GM19397 (cell line): ENCODE results near the gene MEGF11.

ENCODE experiments used
- ATAC-seq: cut with Tn5 transposase; IDR thresholded peaks from one replicate; pipeline ENCODE4 v1.9.1; 2021; ENCODE audit warnings: mild to moderate bottlenecking, moderate library complexity; ENCODE audit not compliant: unreplicated experiment

The MEGF11 gene

DNA sequence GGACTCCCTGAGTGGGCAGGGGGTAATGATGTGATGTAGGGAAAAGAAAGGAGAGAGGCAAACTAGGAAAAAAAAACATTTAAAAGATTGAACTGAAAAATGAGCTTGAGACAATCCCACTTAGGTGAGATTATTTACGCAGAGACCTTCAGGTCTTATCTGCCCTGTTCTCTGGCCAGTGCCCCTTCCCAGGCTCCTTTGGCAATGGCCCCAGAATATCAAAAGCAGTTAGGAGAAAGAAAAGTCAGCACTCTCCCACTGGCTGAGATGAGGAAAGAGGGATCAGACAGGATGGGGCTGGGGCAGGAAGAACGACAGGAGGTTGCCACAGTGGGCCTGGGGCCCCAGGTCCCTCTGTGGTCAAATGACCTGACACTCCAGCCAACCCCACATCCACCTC lies 105.4 kb downstream of the MEGF11 start:
- no peak for ATAC-seq

DNA sequence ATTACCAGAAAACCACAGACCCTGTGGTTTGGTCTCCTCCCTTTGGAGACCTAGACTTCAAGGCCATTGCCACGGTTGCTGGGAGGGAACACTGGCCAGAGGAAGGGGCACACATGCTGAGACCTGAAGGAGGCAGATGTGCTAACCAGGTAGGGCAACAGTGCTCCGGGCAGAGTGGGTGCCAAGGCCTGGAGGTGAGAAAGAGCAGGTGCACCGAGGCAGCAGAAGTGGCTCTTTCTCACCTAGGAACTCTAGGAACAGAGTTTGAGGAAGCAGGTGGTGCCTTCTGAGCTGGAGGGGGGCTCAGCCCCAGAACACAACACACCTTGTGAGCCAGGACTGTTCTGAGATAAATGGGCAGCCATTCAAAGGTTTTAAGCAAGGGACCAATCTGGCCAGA lies 106.1 kb downstream of the MEGF11 start:
- no peak for ATAC-seq

DNA sequence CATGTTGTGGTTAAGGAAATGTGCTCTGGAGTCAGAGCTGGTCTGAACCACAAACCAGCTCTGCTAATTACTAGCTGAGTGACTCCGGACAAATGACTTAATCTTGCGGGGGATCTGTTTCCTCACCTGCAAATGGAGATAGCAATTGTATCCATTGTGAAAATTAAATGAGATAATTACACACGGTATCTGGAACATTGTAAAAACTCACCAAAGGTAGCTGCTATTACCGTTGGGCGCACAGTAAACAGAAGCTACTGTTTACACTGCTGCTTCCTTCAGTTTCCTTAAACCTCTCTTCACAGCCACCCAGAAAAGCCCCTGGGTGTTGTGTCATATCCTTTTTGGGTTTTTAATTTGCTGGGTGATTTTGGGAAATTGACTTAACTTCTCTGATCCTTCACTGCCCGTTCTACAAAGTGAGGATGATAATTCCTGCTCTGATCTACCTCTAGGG lies 107.8 kb downstream of the MEGF11 start:
- no peak for ATAC-seq

DNA sequence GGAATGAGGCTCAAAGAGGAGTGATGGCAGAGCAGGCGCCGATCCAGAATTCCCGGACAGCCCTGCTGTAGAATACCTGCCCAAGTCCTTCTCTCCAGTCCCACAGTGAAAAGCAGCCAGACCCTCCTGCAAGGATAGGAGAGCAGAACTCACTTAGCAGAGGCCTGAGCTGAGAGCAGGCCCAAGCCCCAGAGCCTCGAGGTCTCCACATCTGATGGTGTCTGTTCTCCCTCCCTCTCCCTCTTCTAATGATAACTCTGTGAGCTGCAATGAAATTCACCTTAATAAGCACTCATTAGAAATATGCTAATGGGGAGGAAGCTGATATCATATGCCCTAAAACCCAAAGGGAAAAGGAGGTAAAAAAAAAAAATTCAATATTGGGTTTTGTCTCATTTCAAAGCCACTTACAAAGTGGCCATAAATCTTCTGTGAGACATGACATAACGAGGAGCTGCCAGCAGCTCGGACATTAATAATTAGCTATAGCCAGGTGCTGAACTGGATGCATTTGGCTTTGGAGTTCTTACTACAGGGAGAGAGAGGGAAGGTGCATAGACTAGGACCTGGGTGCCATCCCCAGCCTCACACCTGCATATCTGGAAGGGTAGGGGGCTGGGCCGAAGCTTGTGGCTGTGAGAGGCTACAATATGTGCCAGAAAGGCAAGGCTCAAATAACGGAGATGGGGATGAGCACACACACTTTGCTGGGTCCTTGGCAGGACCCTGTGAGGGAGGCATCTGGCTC lies 108.4 kb downstream of the MEGF11 start:
- no peak for ATAC-seq

DNA sequence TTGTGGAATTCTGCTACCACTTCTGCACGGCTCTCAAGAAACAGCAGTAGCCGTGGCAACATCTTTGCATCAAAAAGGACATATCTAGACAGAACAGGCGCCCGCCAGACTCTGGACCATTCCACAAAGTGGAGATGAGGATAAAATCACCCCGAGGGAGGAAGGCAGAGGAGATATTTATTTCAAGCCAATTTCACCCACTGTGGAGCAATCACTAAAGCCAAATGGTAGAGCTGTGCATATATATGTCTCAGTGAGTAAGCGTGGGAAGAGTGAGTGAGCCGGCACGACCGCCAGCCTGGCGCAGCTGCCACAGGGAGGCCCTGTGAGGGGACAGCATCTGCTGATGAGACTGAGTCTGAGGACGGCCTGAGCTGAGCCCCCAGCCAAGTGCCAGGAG lies 111.3 kb downstream of the MEGF11 start:
- no peak for ATAC-seq

DNA sequence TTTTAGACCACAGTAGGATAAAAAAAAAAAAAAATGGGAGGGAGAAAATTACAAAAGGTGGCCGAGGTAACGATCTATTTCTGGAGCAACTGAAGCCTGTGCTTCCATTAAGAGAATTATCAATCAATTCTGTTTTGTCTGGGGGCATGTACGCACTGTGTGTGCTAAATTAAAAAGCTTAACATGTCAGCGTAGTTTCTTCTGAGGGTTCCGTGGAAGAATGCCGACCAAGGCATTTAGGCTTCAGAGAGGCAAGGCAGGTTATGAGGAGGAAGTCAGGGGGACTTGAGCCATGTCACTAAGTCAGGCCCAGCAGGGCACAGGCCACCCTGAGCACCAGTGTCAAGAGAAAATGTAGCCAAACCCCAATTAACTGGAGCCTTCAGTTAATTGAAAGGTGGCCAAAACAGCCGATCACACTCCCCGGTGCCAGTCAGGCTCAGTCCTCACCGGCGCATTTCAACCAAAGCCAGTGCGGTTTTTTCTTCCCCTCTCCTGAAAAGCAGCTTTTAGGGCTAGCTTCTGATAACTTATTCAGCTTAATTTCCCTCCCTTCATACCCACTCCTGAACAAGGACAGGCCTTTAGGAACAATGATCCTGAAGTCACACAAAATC lies 113.9 kb downstream of the MEGF11 start:
- ATAC-seq, result no peak

DNA sequence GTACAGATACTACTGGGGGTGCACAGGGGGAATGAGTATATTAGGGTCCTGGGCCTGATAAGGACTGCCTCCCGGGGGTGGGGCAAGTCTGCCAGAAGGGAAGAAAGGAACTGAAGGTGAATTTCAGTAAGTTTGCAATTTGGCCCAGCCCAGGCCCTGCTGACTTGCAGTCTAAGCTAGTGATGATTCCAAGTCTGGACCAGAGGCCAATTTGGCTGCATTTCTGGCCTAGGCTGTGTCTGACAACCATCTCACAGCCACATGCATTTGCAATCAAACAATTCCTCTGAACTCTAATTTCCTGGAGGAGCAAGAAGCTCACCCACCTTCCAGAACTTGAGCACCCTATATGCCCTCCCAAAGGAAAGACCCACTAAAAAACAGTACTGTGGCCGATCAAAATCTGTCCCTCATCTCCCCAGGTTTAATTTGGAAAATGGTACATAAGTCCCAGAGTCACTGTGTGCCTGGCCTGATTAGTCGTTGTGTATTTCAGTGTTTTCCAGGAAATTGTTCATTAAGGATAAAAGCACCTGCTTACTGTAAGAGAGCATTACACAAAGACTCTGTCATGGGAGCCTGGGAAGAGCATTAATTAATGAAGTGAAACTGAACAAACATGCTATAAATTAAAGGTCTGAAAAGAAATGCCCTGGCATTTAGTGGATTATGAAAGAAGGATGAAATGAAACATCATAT lies 114.5 kb downstream of the MEGF11 start:
- no peak for ATAC-seq

DNA sequence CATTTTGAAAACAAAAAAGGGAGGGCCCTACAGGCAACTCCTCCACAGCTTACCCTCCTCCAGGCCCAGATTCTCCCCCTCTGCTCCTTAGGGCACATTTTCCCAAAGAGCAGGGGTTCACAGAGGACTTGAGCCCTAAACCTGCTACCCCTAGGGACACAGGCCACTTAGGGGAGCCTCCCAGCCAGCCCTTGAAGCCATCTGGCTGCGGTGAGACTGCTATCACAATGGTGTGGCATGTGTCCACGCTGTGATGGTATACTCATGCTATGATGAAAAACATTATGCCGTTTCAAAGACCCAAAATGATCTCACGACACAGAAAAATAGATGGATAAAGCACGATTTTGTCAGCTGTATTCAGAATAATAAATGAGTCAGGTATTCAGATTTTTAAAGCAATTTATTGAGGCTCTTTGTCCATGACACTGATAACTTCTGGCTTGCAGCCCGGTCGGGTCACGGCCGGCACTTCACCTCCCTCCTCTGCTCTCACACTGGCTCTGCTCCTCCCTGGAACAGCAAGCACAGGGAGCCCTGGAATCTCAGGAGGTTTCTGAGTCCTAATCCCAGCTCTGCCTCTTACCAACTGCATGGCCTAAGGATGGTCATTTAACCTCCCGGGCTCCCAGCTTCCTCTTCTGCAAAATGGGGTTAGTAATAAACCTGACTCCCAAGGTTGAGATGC lies 115.3 kb downstream of the MEGF11 start:
- no peak for ATAC-seq

DNA sequence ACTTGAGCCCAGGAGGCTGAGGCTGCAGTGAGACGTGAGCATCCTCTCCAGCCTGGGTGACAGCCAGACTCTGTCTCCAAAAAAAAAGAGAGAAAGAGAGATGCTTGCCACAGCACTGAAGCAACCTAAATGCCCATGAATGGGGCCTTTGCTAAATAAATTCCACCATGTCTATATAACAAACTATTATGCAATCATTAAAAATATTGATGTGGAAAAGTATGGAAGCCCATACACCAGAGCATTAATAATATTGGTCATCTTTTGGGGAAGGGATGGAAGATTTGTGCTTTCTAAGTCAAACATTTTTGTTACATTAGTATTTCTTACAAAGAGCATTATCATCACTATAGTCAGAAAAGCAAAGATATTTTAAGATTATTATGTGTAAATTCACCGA lies 116.6 kb downstream of the MEGF11 start:
- no peak for ATAC-seq

DNA sequence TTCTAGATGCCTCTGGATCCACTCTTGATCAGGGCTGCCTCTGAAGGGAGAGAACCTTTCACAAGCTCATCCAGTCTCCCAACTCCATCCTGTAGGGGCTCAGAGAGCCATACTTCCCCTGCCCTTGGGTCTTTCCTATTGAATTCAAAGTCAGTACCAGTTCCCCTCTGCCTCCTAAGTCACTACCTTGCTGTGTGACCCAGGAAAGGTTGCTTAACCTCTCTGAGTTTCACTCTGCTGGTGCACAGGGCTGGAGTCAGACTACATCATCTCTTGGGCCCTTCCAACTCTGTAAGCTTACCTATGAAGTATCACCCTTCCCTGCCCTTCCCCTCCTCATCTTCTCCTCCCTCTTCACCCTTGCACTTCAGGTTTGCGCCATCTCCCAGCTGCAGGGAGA lies 117.9 kb downstream of the MEGF11 start:
- no peak for ATAC-seq

DNA sequence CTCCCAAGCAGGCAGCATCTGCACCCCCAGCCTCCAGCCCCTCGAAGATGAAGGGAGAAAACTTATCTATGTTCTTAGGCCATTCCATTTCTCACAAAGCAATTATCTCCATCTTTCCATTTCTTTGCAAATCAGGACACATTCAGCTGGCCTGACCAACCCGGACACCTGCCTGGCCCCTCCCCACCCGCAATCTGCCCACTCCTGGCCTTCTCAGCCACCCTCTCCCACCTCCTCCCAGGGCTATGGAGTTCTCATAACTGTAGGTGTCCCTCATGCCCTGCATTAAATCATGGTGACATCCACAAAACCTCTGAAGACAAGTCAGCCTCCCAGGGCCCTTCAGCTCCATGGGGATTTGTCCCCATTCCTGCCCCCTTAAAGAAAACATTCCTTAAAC lies 119.3 kb downstream of the MEGF11 start:
- ATAC-seq, result no peak

DNA sequence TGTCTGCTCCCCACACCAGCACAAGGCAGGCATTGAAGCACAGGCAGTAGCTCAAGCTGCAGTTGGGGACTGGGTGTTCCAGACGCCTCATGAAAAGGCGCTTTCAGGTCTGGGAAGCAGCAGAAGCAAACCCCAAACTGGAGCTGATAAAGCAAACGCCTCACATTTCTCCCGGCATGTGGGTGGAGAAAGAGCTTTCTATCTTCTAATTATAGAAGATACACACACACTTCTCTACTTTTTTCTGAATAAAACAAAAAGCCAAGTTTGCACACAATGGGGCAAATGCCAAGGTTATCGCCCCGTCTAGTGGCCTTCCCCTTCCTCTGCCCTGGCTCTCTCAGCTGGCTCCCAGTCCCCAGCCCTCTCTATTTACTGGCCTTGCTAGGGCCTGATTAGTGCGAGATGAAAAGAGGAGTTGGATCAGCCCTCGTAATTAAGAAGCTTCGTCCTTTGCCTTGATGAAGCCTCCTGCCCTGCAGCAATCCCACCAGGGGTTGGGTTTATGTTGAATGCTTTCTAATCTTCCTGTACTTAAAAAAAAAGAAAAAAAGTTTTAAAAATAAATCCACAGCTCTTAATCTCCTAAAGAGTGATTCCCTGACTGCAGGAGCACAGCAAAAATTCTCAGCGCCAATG lies 120.2 kb downstream of the MEGF11 start:
- ATAC-seq, result no peak

DNA sequence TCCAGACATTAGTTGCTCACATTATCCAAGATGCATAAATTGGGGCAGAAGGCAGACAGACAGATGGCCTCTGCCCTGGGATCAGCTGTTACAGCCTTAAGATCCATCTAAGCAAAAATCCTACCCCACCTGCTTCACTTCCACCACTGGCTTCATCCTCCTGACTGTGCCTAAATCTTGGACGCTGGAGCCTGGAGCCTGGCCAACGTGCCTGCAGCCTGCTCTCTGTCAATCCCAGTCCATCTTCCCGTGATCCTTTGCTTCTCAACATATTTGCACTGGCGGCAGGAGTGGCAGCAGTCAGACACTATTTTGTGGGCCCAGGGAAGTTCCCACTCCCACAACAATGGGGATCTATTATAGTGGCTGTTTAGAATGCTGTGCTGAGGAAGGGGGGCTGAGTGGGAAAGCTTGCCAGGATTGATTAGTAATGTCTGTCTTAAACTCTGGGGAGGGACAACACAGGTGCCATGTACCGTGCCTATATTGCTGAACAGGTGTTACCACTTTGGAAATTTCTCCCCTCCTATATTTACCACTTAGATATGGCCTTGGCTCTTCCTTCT lies 121.2 kb downstream of the MEGF11 start:
- ATAC-seq, result no peak

DNA sequence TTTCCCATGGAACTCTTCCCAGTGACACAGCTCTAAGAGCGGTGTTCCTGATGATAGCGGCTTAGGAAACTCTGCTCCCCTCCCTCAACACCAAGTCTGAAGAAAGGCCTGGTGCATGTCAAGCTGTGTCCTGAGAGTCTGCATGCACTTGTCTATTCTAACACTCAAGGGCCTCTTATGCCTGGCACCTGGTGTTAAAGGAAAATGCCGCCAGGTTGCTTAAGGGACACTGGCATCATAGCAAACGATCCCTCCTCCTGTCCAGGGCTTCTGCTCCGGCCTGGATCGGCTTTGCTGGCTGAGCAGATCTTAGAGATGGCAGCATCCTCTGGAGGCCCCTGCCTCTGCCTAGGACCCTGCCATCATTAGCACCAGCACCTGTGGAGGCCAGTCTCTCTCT lies 121.7 kb downstream of the MEGF11 start:
- ATAC-seq, result no peak

DNA sequence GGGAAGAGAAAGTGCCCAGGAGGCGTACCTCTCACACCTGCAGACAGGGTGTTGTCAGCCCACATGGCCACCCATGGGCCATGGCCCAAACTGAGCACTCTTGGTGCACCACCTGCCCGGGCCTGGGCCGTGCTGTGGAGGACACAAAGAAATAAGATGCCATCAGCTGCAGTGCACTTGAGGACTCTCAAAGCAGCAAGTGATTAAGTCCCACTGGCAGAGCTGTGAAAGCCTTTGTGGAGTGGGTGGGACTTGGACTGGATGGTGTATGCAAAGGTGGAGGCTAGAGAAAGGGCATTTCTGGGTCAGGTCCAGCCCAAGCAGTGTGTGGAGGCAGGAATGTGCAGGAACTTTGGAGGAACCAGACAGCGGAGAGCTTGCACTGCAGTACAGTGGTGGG lies 122.3 kb downstream of the MEGF11 start:
- ATAC-seq, result no peak

DNA sequence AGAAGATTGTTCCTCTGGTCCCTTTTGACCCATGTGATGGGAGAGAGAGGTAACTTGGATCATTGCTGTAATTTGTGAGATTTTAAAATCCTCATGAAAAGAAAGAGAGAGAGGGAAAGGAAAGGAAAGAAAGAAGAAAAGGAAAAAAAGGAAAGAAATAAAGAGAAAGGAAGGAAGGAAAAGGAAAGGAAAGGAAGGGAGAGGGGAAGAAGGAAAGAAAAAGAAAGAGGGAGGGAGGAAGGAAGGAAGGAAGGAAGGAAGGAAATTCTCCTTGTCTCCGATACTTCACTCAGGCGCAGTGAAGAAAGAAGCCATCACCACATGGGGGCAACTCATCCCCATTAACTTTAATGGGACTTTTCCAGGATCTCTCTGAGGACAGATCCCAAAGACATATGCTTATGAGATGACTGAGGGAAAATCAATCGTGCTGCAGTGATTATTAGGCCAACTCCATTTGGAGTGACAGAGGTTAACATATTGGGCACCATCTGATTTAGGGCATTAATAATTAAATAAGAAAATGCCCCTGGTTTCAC lies 123.0 kb downstream of the MEGF11 start:
- no peak for ATAC-seq

DNA sequence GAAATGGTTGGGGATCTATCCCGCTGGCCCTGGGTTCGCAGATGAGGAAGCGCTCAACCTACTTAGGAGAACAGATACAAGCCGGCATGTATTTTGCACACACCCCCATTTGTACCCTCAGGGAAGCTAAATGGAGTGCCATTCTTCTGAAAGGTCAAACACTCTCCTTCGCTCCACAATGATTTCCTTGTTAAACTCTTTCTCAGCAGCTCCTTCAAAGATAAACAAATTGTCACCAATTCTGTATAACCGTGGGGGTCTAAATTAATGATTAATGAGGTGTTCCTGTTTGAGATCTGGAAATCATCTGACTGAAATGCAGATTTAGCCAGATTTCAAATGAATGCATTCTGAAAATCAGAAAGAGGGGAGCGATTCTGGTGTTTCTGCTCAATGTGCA lies 124.0 kb downstream of the MEGF11 start:
- no peak for ATAC-seq

DNA sequence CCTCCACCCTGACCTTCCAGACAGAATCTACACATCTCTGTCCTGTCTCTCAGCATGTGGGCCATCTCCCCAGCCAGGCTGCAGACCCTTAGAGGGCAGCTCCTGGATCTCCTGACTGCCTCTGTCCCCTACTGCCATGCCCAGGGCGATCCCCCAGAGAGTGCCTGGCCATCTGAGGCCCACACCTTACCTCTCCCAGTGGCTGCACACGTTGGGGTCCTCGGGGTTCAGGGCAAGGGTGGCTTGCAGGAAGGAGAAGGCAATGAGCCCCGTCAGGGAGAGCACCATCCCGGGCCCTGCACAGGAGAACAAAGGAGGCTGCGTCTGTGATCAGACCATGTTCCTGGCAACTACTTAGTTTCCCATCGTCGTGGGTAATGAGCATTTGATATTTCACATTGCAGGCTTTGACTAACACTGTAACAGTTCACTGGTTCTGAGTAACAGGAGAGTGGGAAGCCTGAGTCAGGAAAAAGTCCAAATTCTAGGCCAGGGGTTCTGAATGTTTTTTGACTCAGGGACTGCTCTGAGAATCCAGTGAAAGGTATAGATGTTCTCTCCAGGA lies 125.4 kb downstream of the MEGF11 start:
- ATAC-seq, result no peak

DNA sequence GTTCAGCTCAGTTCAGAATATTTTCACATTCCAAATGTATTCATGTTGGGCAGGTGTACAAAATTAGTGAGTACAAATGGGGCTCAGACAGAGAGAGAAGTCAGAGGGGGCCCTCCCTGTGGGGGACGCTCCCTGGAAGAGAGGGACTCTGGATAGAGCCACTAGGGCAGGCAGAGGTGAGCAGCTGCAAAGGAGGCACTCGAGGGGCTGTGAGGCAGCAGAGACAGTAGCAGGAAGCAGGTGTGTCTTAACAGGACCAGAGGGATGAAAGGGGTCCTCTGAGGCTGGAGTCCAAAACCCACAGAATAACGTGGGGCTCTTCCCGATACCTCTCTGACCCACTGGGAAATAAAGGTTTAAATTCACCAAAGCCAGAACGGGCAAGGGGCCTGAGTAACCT lies 127.1 kb downstream of the MEGF11 start:
- no peak for ATAC-seq

DNA sequence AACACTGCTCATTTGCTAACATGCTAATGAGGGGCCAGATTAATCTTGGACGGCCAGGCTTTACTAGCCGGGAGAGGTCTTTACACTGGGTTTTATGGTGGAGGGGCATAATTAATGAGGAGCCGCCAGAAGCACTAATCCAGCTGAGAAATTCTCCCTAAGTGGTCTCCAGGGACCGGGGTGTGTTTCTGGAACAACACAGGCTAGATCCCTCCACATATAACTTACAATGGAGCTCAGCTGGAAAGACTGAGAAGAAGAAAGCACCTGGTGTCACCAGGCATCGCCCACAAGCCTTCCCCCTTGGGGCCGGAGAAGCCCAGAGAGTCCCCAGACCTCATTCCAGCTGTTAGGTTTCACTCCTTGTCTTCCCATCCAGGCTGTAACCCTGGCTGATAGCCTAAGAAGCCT lies 127.5 kb downstream of the MEGF11 start:
- no peak for ATAC-seq
